K562 (cell line): ENCODE data around the gene PAIP2. TPM values are rescaled to one million over a fixed set of nuclear protein-coding genes. Genes with fewer than 3 reads are reported as not detected.

ENCODE experiments used
- CSDE1 ChIP-seq, 2 experiments: fragments of 450-650 bp; IDR thresholded peaks; 2 replicates each; pipeline ENCODE4 v1.6.1; 2016; ENCODE audit warnings: mild to moderate bottlenecking in 1 of 2
- CUX1 ChIP-seq: fragments of 200-800 bp; sonication (Bioruptor generic); IDR thresholded peaks from 2 replicates; pipeline ENCODE4 v1.6.1; 2016; ENCODE audit warnings: missing genetic modification characterization, missing compliant biosample characterization
- EGR1 ChIP-seq: fragments of 450-650 bp; conservative IDR thresholded peaks from 2 replicates; pipeline ENCODE4 v1.6.1; 2017; ENCODE audit warnings: mild to moderate bottlenecking
- FOXK2 ChIP-seq, 2 experiments: fragments of 450-650 bp; IDR thresholded peaks in 1 of 2; conservative IDR thresholded peaks in 1 of 2; 2 replicates each; pipeline ENCODE4 v1.6.1; 2016; ENCODE audit warnings: low read depth in 2 of 2, mild to moderate bottlenecking in 1 of 2
- HDAC3 ChIP-seq: fragments of 450-650 bp; IDR thresholded peaks from 2 replicates; pipeline ENCODE4 v1.6.1; 2018; ENCODE audit warnings: borderline replicate concordance, mild to moderate bottlenecking, moderate library complexity; ENCODE audit not compliant: partially characterized antibody
- JUND ChIP-seq, 2 experiments: IDR thresholded peaks; 2 replicates in 1 of 2; 3 replicates in 1 of 2; pipeline ENCODE4 v1.6.1; 2011; ENCODE audit warnings: borderline replicate concordance in 2 of 2, low read depth in 2 of 2, low read length in 2 of 2, improper control_type of control experiment in 1 of 2, missing biosample characterization in 1 of 2, missing genetic modification characterization in 1 of 2, missing genetic modification reagents in 1 of 2
- NCOA6 ChIP-seq: fragments of 450-650 bp; IDR thresholded peaks from 2 replicates; pipeline ENCODE4 v1.6.1; 2017; ENCODE audit warnings: mild to moderate bottlenecking
- POLR2H ChIP-seq: IDR thresholded peaks from 2 replicates; pipeline ENCODE4 v1.6.1; 2016; ENCODE audit warnings: missing genetic modification characterization, low read depth, mild to moderate bottlenecking, control low read depth, missing compliant biosample characterization, moderate library complexity
- POLR3A ChIP-seq: IDR thresholded peaks from 2 replicates; pipeline ENCODE4 v1.6.1; 2011; ENCODE audit warnings: borderline replicate concordance, mild to moderate bottlenecking, moderate library complexity; ENCODE audit not compliant: insufficient read length, insufficient read depth; ENCODE audit errors: extremely low read depth
- SIN3A ChIP-seq, 2 experiments: fragments of 150-350 bp in 1 of 2; IDR thresholded peaks; 2 replicates each; pipeline ENCODE4 v1.6.1; 2011 to 2016; ENCODE audit warnings: borderline replicate concordance in 2 of 2, low read depth in 2 of 2, low read length in 2 of 2, mild to moderate bottlenecking in 2 of 2, moderate library complexity in 2 of 2; ENCODE audit not compliant: control insufficient read depth in 1 of 2
- TBP ChIP-seq: optimal IDR thresholded peaks from 2 replicates; pipeline ENCODE3; 2011; ENCODE audit warnings: low read depth, low read length, improper control_type of control experiment
- ZNF143 ChIP-seq: sonication (generic); formaldehyde crosslinking; IDR thresholded peaks from 2 replicates; pipeline ENCODE4 v1.9.0; 2022; ENCODE audit warnings: mild to moderate bottlenecking, missing genetic modification reagents
- ZNF589 ChIP-seq: fragments of 200-800 bp; sonication (Bioruptor generic); IDR thresholded peaks from 2 replicates; pipeline ENCODE4 v1.6.1; 2016; ENCODE audit warnings: low read depth, missing genetic modification characterization, missing compliant biosample characterization
- ZNF644 ChIP-seq: fragments of 200-800 bp; sonication (Bioruptor generic); IDR thresholded peaks from 2 replicates; pipeline ENCODE4 v1.6.1; 2016; ENCODE audit warnings: low read depth, missing genetic modification characterization, missing compliant biosample characterization
- ZNF79 ChIP-seq: fragments of 250-450 bp; sonication (Bioruptor Pico); IDR thresholded peaks from 2 replicates; pipeline ENCODE4 v1.4.0; 2020; ENCODE audit warnings: low read depth, mild to moderate bottlenecking, moderate library complexity
- polyA plus RNA-seq, 8 experiments: library from polyadenylated mRNA; depleted of rRNA in 4 of 8; stranded (reverse) in 5 of 8; unstranded in 3 of 8; fragments of >200 nt; fragmentation: Nextera tagmentation in 2 of 8; fragmentation: Illumina TruSeq in 1 of 8; extraction: Ambion mirVana in 2 of 8; extraction: Trizol in 1 of 8; gene quantifications; 2 replicates each; pipeline versions ENCODE4 v1.2.1 to v1.2.3, GENCODE V29; 2011 to 2014; ENCODE audit warnings: inconsistent platforms in 1 of 8, missing spikeins in 1 of 8
- total RNA-seq, 7 experiments: library from RNA; depleted of rRNA in 6 of 7; stranded (reverse); fragments of >200 nt in 6 of 7; fragmentation: Illumina TruSeq in 2 of 7; extraction: Trizol in 2 of 7; gene quantifications; 2 replicates each; pipeline versions ENCODE4 v1.2.1 to v1.2.3, GENCODE V29; 2011 to 2021; ENCODE audit warnings: low replicate concordance in 1 of 7
- TF ChIP-seq, protein P1 (sequence below): fragments of 450-650 bp; formaldehyde crosslinking; IDR thresholded peaks from 2 replicates; pipeline ENCODE4 v1.4.0; 2022; ENCODE audit warnings: missing genetic modification characterization
- TF ChIP-seq, protein P2 (sequence below): IDR thresholded peaks from 2 replicates; pipeline ENCODE4 v1.6.1; 2011; ENCODE audit warnings: borderline replicate concordance, low read depth, mild to moderate bottlenecking, moderate library complexity, low read length; ENCODE audit not compliant: insufficient read depth, poor library complexity, severe bottlenecking

The PAIP2 gene
- total and polyA plus RNA-seq, 9 of the 15 experiments (the other 6 are each of a cell fraction or from before 2014, with no cell fraction given), result 78.3 to 187 (median 128) TPM

DNA sequence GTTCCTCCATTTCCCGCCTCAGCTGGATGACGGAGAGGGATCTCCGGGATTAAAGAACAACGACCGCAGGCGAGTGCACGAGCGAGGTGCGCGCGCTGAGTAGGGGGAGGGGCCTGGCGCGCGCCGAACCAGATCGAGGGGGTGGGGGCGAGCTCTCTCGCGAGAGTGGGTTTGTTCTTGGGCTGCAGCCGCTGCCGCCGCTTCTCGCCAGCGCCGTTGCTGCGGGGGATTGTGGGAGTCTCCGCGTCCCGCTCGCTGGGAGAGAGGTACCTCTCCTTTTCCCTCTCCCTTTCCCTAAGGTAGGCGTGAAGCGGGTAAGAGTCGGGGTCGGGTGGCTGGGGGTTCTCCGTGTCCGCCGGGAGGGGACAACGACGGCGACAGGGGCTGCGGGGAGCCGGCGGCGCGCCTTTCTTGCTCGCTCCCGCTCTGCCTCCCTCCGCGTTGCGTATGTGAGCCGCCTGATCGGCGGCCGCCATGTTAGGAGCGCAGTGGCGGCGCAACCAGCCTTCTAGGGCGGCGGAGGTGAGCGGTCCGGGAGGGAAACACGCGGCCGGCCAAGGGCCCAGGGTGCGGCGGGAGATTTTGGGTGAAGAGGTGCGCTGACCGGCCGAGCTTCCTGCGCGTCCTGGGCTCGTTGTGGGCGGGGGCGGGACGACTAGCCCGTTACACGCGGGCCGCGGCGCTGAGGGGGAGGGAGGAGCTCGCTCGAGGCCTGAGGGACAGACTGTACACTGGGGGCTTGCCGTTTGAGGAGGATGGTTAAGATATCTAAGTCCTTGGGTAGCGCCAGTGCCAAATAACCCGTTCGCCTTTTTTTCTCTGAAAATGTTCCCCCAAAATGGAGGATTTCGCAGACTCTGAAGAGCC, 47.9 kb upstream of the PAIP2 start, which contains the start of gene MATR3 (continued):
- TF ChIP-seq, protein P1, sequence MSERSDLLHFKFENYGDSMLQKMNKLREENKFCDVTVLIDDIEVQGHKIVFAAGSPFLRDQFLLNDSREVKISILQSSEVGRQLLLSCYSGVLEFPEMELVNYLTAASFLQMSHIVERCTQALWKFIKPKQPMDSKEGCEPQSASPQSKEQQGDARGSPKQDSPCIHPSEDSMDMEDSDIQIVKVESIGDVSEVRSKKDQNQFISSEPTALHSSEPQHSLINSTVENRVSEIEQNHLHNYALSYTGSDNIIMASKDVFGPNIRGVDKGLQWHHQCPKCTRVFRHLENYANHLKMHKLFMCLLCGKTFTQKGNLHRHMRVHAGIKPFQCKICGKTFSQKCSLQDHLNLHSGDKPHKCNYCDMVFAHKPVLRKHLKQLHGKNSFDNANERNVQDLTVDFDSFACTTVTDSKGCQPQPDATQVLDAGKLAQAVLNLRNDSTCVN (CRISPR knock-in tag), result no peak
- peak; percentile 50 for TF ChIP-seq JUND (IDR thresholded peaks at IDR 0.05; ENCODE audit: borderline replicate concordance, low read depth, low read length)
- TF ChIP-seq JUND (tag; IDR thresholded peaks at IDR 0.05; ENCODE audit: borderline replicate concordance, low read depth, low read length), result peak; percentile 59; the same call in 1 of the 3 replicates
- TF ChIP-seq TBP, result peak; percentile 94
- peak in 1 of 2 experiments; percentile 21; a peak in 2 of 4 replicates for TF ChIP-seq SIN3A (IDR thresholded peaks at IDR 0.05; ENCODE audit: borderline replicate concordance in 2 of 2, control insufficient read depth in 1 of 2, low read depth in 2 of 2, low read length in 2 of 2)
- peak; percentile 78 for TF ChIP-seq ZNF143 (CRISPR knock-in tag)
- TF ChIP-seq CUX1, result 0 out of 2 replicates have a peak, but pooled peaks have one; percentile 5
- no peak; the same call in 1 of the 2 replicates for TF ChIP-seq ZNF644 (tag)
- TF ChIP-seq FOXK2 (conservative IDR thresholded peaks at IDR 0.05 in 1 of 2, IDR thresholded peaks at IDR 0.05 in 1 of 2; ENCODE audit: low read depth in 2 of 2), result no peak
- peak; percentile 92 for TF ChIP-seq POLR2H (tag)
- peak; percentile 73 for TF ChIP-seq EGR1
- peak; percentile 83 for TF ChIP-seq ZNF589
- no peak for TF ChIP-seq NCOA6
- no peak for TF ChIP-seq ZNF79
- TF ChIP-seq HDAC3, result no peak
- no peak for TF ChIP-seq POLR3A
- TF ChIP-seq, protein P2, sequence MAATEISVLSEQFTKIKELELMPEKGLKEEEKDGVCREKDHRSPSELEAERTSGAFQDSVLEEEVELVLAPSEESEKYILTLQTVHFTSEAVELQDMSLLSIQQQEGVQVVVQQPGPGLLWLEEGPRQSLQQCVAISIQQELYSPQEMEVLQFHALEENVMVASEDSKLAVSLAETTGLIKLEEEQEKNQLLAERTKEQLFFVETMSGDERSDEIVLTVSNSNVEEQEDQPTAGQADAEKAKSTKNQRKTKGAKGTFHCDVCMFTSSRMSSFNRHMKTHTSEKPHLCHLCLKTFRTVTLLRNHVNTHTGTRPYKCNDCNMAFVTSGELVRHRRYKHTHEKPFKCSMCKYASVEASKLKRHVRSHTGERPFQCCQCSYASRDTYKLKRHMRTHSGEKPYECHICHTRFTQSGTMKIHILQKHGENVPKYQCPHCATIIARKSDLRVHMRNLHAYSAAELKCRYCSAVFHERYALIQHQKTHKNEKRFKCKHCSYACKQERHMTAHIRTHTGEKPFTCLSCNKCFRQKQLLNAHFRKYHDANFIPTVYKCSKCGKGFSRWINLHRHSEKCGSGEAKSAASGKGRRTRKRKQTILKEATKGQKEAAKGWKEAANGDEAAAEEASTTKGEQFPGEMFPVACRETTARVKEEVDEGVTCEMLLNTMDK, result no peak
- TF ChIP-seq CSDE1 (IDR thresholded peaks at IDR 0.05), result no peak
